ENCODE data around the gene NLRP2B.

DNA sequence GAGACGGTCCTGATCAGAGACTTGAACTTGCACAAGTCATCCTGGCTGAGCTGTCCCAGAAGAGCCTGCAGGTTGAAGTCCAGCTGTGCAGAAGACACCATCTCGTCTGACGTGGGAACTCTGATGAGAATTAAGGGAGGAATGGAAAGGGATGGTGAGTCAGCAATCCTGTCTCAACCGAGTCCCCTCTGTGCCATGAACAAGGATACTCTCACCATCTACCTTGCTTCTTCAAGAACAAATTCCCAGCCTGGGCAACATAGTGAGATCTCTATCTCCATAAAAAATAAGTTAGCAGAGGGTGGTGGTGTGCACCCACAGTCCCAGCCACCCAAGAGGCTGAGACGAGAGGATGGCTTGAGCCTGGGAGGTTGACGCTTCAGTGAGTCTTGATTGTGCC, at the start of gene NLRP2B:
- no peak for TF ChIP-seq POLR2A (IDR thresholded peaks at IDR 0.05)
- TF ChIP-seq, protein P1, sequence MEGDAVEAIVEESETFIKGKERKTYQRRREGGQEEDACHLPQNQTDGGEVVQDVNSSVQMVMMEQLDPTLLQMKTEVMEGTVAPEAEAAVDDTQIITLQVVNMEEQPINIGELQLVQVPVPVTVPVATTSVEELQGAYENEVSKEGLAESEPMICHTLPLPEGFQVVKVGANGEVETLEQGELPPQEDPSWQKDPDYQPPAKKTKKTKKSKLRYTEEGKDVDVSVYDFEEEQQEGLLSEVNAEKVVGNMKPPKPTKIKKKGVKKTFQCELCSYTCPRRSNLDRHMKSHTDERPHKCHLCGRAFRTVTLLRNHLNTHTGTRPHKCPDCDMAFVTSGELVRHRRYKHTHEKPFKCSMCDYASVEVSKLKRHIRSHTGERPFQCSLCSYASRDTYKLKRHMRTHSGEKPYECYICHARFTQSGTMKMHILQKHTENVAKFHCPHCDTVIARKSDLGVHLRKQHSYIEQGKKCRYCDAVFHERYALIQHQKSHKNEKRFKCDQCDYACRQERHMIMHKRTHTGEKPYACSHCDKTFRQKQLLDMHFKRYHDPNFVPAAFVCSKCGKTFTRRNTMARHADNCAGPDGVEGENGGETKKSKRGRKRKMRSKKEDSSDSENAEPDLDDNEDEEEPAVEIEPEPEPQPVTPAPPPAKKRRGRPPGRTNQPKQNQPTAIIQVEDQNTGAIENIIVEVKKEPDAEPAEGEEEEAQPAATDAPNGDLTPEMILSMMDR (IDR thresholded peaks at IDR 0.05): no peak

Data from Peyer's patch (tissue), 4 donors.